Activated CD8-positive, alpha-beta memory T cell treated with anti-CD3 and anti-CD28 coated beads for 1 hour (primary cell): ENCODE results near the gene COA8.

ENCODE experiments used
- DNase-seq, 2 donors: peaks; one replicate each; pipeline ENCODE4 v3.0.0-alpha.2; 2020; ENCODE audit warnings: low read depth in 1 of 2; ENCODE audit errors: extremely low read depth in 1 of 2

The COA8 gene

DNA sequence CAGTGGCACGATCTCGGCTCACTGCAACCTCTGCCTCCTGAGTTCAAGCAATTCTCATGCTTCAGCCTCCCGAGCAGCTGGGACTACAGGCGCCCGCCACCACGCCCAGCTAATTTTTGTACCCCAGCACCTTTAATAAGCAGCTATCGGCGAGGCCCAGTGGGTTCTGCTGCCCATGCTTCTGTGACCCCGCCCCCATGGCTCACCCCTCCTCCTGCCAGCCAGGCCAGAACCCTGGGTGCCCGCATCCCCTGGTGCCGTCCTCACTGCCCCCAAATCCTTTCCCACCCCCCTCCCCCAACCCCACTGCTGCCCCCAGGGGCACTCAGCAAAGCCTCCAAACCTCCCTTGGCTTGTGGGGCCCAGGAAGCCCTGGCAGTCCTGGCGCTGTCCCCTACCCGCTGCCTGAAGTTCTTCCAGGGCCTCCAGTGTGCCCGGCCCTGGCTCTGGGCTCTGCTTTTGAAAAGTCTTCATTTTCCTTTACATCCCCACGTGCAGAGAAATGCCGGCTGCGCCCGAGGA is 14.8 kb upstream of the COA8 start:
- DNase-seq, result no peak

- no peak for DNase-seq
Observed at GRCh38 chr14:103548463-103549351, 14.1 kb upstream of the COA8 start.

DNA sequence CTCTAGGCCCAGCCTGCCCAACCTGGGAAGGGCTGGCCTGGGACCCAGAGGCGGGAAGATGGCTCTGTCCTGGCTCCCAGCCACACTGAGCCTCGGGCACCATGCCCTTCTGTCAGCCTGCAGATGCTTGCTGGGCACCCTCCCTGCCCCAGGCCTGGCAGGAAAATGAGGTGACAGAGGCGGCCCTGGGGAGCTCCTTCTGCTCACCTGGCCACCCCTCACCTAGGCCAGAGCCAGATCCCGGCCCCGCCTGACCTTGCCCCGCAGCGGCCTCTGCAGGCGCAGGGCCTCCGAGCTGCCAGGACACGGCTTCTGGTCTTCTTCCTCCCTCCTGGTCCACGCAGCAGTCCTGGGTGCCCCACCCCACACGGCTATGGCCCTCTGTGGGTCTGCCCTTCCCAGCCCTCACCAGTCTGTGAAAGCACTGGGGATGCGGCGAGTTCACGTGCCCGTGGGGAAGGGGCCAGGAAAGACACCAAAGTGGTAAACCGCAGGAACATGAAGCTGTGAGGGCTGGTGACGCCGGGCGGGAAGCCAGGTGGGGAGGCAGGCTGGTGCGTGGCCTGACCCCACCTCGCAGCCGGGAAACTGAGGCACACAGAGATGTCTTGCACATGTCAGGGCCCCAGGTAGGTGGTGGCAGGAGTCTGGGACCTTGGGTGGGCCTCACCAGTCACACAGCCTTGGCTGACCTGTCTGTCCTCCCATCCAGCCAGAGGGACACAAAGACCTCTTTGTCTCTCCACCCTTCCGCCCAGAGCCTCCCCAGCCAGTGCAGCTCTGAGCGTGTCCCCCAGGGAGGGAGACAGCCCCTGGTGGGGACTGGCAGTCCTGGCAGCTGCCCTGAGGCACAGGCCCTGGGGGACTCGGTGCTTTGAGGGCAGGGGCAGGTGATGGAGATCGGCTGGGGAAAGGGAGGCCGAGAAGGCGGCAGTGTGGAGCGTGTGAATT is 13.1 kb upstream of the COA8 start:
- no peak for DNase-seq

DNA sequence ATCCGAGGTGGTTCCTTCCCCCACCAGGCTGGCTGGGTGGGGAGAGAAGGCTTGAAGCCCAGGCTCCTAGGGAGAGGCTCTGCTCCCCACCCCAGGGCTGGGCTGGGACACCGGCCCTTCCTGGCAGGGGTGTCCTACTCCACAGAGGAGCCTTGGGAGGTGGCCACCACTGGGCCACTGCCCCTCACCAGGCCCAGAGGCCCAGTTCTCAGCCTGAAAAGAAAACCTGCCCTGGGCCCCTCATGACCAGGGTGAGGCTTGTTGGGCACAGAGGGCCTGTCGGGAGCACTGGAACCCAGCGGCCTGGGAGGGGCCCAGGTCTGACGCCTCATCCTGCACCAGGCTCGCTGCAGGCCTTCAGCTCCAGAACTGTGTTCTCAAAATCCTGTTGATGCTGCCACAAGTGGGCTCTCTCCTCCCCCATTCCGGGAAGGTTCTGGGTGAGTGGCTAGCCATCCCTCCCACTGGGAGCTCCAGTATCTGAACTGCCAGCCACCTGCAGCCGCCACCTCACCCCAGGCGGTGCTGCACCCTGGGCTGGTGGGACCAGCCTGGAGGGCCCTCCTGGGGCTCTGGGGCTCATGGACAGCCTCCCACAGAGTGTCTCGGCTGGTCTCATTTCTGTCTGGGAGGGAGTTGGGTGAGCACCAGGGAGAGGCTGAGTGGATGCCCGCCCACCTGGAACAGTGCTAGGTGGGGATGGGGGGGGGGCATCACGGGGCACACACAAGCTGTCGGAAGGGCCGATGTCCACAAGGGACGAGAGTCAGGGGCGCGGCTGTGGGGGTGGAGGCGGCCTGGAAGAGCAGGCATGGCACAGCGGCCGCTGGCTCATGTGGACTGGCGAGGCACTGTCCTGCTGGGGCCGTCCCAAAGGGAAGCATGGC is 12.1 kb upstream of the COA8 start:
- no peak for DNase-seq

DNA sequence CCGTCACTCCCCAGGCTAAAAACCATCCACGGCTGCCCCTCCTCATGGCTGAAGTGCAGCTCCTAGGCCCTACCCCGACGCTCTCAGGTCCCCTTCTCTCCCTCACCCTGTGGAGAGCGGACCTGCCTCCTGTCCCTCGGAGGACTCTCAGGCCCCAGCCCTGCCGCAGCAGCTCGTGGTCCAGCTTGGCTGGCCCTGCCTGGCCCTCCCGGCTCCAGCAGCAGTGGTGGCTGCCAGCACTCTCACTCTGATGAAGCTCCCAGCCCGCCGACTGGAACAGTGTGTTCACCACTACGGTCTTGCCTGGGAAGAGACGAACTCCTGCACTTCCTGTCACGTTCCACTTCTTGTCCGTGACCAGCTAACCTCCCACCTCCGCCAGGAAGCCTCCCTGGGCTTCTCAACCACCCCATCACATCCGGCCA is 11.4 kb upstream of the COA8 start:
- DNase-seq, result no peak

- DNase-seq, result no peak
Observed at GRCh38 chr14:103552011-103552845, 10.5 kb upstream of the COA8 start.

DNA sequence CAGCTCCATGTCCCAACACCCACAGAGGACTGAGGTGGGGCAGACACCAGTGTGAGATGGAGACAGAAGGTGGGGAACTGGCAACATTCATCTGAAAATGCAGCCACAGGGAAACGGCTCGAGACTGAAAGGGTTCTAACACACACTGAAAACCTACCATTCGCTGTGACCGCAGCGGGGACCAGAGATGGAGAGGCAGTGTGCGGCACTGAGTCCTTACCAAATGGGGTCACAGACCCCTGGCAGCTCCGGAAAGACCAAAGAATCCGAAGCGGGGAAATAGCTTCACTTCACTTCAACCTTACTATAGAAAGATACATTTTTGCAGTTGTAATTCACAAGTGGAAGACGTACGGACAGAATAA is 9.9 kb upstream of the COA8 start:
- DNase-seq, result no peak

DNA sequence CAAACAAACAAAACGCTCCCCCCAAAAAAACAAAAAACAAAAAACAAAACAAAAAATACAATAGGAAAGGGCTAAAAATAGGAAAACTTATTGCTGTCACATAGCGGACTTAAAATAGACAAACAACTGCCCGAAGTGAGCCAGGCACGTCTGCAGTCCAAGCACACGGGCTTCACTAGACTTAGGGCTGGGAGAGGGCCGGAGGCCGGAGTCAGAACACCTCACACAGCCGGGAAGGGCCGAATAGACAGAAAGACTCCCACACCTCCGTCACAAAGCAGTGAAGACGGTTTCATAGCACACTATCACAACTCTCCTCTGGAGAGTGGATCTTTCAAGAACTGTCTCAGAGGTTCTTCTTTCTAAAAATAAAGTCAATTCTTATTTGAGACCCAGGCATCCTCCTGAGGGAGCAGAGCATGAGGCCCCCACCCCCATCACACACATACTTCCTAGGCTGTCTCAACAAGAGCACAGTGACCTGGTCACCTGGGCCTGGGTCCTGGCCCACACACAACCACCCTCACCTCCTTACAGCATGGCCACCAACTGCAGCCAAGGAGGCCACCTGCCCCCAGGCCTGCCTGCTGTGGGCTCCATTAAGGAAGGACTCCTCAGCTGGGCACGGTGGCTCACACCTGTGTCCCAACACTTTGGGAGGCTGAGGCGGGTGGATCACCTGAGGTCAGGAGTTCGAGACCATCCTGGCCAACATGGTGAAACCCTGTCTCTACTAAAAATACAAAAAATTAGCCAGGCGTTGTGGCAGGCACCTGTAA is 7.0 kb upstream of the COA8 start:
- no peak for DNase-seq

GRCh38 chr14:103556946-103557758 is 5.6 kb upstream of the COA8 start:
- no peak for DNase-seq

GRCh38 chr14:103558071-103558882 is 4.5 kb upstream of the COA8 start:
- DNase-seq, result no peak

GRCh38 chr14:103559766-103560165 is 3.0 kb upstream of the COA8 start:
- no peak for DNase-seq

- no peak for DNase-seq
Observed at GRCh38 chr14:103560691-103561090, 2.1 kb upstream of the COA8 start.

DNA sequence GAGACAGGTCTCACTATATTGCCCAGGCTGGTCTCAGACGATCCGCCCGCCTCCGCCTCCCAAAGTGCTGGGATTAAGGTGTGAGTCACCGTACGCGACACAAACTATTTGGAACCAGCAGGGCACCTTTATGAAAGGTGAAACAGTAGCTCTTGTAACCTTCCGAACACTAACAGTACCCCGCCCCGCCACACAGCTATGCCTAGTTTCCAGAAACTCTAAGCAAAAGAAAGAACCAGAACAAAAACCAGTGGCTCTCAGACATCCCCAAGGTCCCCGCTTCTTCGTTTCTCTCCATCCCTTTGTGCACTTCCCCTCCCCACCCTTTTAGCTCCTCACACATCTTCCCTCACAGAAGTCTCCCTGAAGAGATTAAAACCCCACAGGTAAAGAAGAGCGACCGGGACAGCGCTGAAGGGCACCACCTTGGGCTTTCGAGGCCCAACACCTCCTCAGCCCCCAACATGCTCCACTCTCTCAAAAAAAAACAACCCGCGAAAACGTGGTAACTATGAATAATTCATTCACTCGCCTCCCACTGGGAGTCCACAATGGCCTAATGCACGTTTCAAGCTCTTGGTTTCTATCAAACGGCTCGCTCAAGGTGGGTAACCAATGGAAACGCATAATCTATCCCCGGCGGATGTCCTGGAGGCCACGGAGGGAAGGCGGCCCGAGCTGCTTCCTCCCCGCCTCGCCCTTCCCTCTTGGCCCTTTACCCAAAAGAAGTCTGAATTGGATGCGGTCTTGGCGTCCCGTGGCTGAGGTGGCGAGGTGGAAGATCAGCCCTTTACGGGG is 1.2 kb upstream of the COA8 start:
- no peak for DNase-seq

- DNase-seq, result no peak
Observed at GRCh38 chr14:103562179-103562428, 656 bp upstream of the COA8 start.

GRCh38 chr14:103563226-103563620 is 463 bp downstream of the COA8 start:
- DNase-seq, result no peak

DNA sequence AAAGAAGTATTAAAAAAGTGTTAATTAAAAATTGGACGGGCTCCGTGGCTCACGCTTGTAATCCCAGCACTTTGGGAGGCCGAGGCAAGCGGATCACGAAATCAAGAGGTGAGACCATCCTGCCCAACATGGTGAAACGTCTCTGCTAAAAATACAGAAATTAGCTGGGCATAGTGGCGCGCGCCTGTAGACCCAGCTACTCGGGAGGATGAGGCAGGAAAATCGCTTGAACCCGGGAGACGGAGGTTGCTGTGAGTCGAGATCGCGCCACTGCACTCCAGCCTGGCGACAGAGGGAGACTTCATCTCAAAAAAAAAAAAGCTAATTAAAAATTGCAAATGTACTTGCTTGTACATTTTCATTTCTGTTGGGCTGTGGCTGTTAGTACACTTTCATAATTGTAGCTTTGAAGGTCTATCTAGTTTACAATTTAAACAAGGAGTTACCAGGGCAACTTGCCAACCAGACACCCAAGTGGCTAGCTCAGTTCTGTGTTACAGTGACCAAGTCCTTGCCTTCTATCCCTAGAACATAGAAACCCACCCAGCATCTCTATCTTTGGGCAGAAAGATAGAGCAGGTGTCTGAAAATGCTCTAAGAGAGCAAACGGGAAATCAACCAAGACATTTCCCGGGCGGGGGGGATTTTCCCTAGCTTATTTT is 1.2 kb downstream of the COA8 start:
- DNase-seq, result no peak
